Nephron progenitor cell (in vitro differentiated cells): ENCODE results near the gene SPDYE1.
A peak's percentile ranks its signal among the peaks of the same experiment; 100 is the strongest.
"Not testable (repeated sequence)": the region's sequence is repeated elsewhere in the genome, so short reads cannot be mapped to it uniquely, and the experiment has no call there.

Experiments used
- DNase-seq: peaks from one replicate; pipeline ENCODE4 v3.0.0; 2021
- H3K27ac Mint-ChIP-seq: 2 replicates; pipeline ENCODE4 v1.8.0; 2021; ENCODE audit warnings: mild to moderate bottlenecking, moderate library complexity, mixed read lengths
- H3K27me3 Mint-ChIP-seq: 2 replicates; pipeline ENCODE4 v1.8.0; 2021; ENCODE audit warnings: mild to moderate bottlenecking, low read depth, mixed read lengths; ENCODE audit not compliant: poor library complexity
- H3K36me3 Mint-ChIP-seq: 2 replicates; pipeline ENCODE4 v1.8.0; 2021; ENCODE audit warnings: low read depth, mixed read lengths
- H3K4me1 Mint-ChIP-seq: 2 replicates; pipeline ENCODE4 v1.8.0; 2021; ENCODE audit warnings: mixed read lengths
- H3K4me3 Mint-ChIP-seq: 2 replicates; pipeline ENCODE4 v1.8.0; 2021; ENCODE audit warnings: mild to moderate bottlenecking, moderate library complexity, mixed read lengths
- H3K9me3 Mint-ChIP-seq: 2 replicates; pipeline ENCODE4 v1.8.0; 2021; ENCODE audit warnings: mild to moderate bottlenecking, moderate library complexity, mixed read lengths
- CTCF ChIP-seq: fragments of 200-600 bp; sonication (generic); IDR thresholded peaks from 2 replicates; pipeline ENCODE4 v1.5.0; 2021; ENCODE audit warnings: antibody characterized with exemption

Gene SPDYE1

DNA sequence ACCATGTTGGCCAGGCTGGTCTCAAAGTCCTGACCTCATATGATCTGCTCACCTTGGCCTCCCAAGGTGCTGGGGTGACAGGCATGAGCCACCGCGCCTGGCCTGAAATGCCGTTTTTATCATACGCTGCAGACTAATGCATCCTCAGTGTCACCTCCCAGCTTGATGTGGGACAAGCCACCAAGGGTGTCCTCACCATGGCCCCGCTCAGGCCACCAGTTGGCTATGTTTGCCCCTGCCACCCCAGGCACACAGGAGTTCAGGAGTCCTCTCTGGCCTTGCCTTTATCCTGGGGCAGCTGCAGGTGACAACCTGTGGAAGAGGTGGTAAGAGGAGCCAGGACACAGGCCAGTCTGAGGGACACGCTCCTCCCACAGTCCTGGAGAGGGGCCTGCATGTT lies 3.0 kb upstream of the SPDYE1 start:
- not testable (repeated sequence) for H3K9me3 Mint-ChIP-seq, DNase-seq, H3K4me1 Mint-ChIP-seq, H3K27me3 Mint-ChIP-seq, H3K36me3 Mint-ChIP-seq, H3K27ac Mint-ChIP-seq, H3K4me3 Mint-ChIP-seq

- H3K27me3 Mint-ChIP-seq, DNase-seq, H3K9me3 Mint-ChIP-seq, H3K27ac Mint-ChIP-seq, H3K4me3 Mint-ChIP-seq, H3K36me3 Mint-ChIP-seq, H3K4me1 Mint-ChIP-seq: not testable (repeated sequence)
These were observed 14.4 kb downstream of the SPDYE1 start for GRCh38 chr7:44012081-44012480.

GRCh38 chr7:44015090-44015489 lies 17.4 kb downstream of the SPDYE1 start:
- H3K4me3 Mint-ChIP-seq, H3K27me3 Mint-ChIP-seq, H3K9me3 Mint-ChIP-seq, H3K4me1 Mint-ChIP-seq, H3K36me3 Mint-ChIP-seq, H3K27ac Mint-ChIP-seq, DNase-seq: not testable (repeated sequence)

DNA sequence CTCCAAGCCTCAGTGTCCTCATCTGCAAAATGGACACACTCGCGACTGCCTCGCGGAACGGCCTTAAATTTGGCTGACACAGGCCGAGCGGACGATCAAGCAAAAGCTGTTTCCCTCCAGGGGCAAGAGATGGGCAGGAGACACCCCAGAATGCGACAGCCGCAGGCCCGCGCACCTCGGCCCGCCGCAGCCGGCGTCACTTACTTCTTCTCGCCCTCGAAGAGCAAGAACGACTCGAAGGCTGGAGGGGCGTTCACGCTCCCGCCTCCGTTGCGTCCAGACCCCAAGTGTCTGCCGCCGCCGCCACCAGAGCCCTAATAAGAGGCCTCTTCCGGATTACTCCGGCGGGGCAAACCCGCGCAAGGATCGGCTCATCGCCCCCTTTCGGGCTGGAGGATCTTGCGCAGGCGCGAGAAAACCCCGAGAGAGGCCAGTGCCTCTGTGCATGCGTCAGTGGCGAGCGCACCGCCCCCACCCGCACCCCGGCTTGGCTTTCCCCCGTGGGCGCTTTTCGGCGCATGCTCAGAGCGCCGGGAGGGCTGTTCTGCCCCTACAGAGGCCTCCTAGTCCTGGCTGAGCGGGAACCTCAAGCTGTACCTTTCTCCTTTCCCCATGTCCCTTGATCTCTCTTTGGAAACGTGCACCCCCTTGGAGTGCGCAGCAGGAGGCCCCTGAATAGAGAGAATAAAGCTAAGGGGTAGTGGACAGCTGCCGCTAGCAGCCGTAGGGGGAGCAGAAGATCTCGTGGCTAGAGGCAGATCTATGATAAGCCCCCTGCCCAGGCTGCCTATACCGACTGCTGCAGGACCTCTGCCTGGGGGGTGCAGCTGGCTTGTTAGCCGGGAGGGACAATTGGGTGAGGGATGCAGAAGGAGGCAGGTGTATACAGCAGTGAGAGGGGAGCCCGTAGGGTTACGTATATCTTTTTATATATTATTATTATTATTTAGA lies 21.4 kb downstream of the SPDYE1 start:
- Mint-ChIP-seq H3K4me3 (peak overlapping the region; percentile 90), H3K27me3 (peaks cover 22% of the 10 kb centered on the region)
- H3K9me3 Mint-ChIP-seq, H3K27ac Mint-ChIP-seq, H3K4me1 Mint-ChIP-seq, H3K36me3 Mint-ChIP-seq: not testable (repeated sequence)
- TF ChIP-seq CTCF, result peak; percentile 56
- DNase-seq, result peak; percentile 99

- H3K27me3 Mint-ChIP-seq, result peaks cover 25% of the 10 kb centered on the region
- not testable (repeated sequence) for H3K9me3 Mint-ChIP-seq, H3K27ac Mint-ChIP-seq, DNase-seq, H3K4me1 Mint-ChIP-seq, H3K4me3 Mint-ChIP-seq, H3K36me3 Mint-ChIP-seq
These were observed 22.1 kb downstream of the SPDYE1 start for GRCh38 chr7:44019825-44020224.

DNA sequence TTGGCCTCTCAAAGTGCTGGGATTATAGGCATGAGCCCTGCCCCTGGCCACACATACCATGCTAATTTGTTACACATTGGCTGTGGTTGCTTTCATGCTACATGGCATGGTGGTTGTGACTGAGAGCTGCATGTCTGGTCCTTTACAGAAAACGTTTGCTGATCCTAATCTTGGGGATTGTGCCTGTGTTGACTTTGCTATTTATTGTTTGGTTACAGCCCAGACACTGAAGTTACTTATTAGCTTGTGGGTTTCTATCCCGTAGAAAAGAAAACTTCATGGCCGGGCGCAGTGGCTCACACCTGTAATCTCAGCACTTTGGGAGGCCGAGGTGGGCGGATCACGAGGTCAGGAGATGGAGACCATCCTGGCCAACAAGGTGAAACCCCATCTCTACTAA lies 24.4 kb downstream of the SPDYE1 start:
- not testable (repeated sequence) for H3K36me3 Mint-ChIP-seq

GRCh38 chr7:44022796-44023467 lies 25.2 kb downstream of the SPDYE1 start:
- H3K9me3 Mint-ChIP-seq, H3K27ac Mint-ChIP-seq, H3K4me1 Mint-ChIP-seq, DNase-seq, H3K36me3 Mint-ChIP-seq, H3K4me3 Mint-ChIP-seq: not testable (repeated sequence)
- H3K27me3 Mint-ChIP-seq, result peaks cover 31% of the 10 kb centered on the region

More for the DNA sequence above, 24.4 kb downstream of the SPDYE1 start:
- H3K27ac Mint-ChIP-seq, DNase-seq, H3K4me1 Mint-ChIP-seq, H3K9me3 Mint-ChIP-seq, H3K4me3 Mint-ChIP-seq: not testable (repeated sequence)
- H3K27me3 Mint-ChIP-seq, result peaks cover 31% of the 10 kb centered on the region

GRCh38 chr7:44029433-44029832 lies 31.7 kb downstream of the SPDYE1 start:
- not testable (repeated sequence) for H3K36me3 Mint-ChIP-seq, H3K4me3 Mint-ChIP-seq, DNase-seq, H3K27ac Mint-ChIP-seq, H3K4me1 Mint-ChIP-seq, H3K9me3 Mint-ChIP-seq
- H3K27me3 Mint-ChIP-seq, result peaks cover 18% of the 10 kb centered on the region

- not testable (repeated sequence) for H3K4me1 Mint-ChIP-seq, H3K9me3 Mint-ChIP-seq, H3K4me3 Mint-ChIP-seq, DNase-seq, H3K36me3 Mint-ChIP-seq
- peak overlapping the region; percentile 36 for H3K27ac Mint-ChIP-seq
- peaks cover 13% of the 10 kb centered on the region for H3K27me3 Mint-ChIP-seq
These were observed 32.3 kb downstream of the SPDYE1 start for GRCh38 chr7:44030029-44030428.

DNA sequence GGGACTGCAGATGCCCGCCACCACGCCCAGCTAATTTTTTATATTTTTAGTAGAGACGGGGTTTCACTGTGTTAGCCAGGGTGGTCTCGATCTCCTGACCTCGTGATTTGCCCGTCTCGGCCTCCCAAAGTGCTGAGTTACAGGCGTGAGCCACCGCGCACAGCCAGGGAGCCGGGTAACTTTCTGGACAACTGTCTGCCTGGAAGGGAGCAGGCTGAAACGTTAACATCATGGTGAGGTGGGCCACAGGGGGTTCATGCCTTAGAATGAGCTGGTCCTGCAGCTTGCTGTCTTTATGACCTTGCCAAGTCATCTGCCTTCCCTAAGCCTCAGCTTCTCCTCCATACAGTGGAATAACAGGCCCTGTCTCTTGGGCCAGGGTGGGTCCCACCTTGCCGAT lies 33.6 kb downstream of the SPDYE1 start:
- peaks cover 11% of the 10 kb centered on the region for H3K27me3 Mint-ChIP-seq
- not testable (repeated sequence) for H3K27ac Mint-ChIP-seq, H3K36me3 Mint-ChIP-seq

GRCh38 chr7:44032031-44032430 lies 34.3 kb downstream of the SPDYE1 start:
- not testable (repeated sequence) for H3K4me1 Mint-ChIP-seq, H3K36me3 Mint-ChIP-seq, H3K9me3 Mint-ChIP-seq, H3K4me3 Mint-ChIP-seq, H3K27ac Mint-ChIP-seq, DNase-seq
- H3K27me3 Mint-ChIP-seq, result peaks cover 18% of the 10 kb centered on the region

More for the DNA sequence above, 33.6 kb downstream of the SPDYE1 start:
- not testable (repeated sequence) for H3K4me3 Mint-ChIP-seq, H3K9me3 Mint-ChIP-seq, DNase-seq, H3K4me1 Mint-ChIP-seq

DNA sequence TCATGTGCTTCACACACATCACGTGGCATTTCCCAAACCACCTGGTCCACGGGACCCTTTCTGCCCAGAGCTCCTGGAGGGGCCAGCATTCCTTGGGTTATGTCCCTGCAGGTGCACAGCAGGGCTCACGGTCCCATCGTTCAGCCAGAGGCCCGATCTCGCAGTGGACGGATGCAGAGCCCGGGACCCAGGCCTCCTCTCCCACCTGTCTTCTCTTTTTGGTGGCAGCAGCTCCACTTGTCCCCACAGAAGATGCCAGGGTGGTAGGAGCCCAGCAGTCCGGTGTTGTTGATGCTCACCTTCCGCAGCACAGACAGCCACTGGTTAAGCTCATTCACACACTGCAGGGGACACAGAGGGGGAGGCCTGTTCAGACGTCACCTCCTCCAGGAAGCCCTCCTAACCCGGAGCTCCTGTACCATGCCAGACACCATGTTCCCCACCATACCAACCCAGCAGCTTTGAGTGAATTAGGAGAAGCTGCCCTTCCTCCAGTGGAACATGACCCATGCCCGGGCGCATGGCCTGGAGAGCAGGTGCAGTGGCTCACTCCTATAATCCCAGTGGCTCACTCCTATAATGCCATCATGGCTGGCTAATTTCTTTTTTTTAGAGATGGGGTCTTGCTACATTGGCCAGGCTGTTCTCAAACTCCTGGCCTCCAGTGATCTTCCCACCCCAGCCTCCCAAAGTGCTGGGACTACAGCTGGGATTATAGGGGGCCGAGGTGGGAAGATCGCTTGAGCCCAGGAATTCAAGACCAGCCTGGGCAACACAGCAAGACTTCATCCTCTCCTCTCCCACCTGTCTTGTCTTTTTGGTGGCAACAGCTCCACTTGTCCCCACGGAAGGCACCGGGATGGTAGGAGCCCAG lies 36.5 kb downstream of the SPDYE1 start:
- H3K27ac Mint-ChIP-seq, H3K4me3 Mint-ChIP-seq, DNase-seq, H3K36me3 Mint-ChIP-seq, H3K9me3 Mint-ChIP-seq, H3K4me1 Mint-ChIP-seq: not testable (repeated sequence)
- peaks cover 24% of the 10 kb centered on the region for H3K27me3 Mint-ChIP-seq

- peak; percentile 31 for DNase-seq
- not testable (repeated sequence) for H3K4me1 Mint-ChIP-seq, H3K36me3 Mint-ChIP-seq, H3K4me3 Mint-ChIP-seq, H3K27ac Mint-ChIP-seq, H3K9me3 Mint-ChIP-seq
- H3K27me3 Mint-ChIP-seq, result peaks cover 33% of the 10 kb centered on the region
These were observed 38.7 kb downstream of the SPDYE1 start for GRCh38 chr7:44036364-44036763.
